B cell (primary cell): Measurements from ENCODE around the gene ACSBG1. TPM values are rescaled to one million over a fixed set of nuclear protein-coding genes. Genes with fewer than 3 reads are reported as not detected.

Source experiments
- ATAC-seq: fragments of 200-7000 bp; cut with Tn5 transposase; one replicate; pipeline ENCODE4 v1.10.0; 2021; ENCODE audit warnings: low read depth, mild to moderate bottlenecking, moderate number of reproducible peaks, moderate library complexity
- CTCF ChIA-PET: fragments of 350-600 bp; sonication (Branson Sonifier 250); formaldehyde crosslinking; loops from one replicate; lab custom pipeline; 2021; ENCODE audit warnings: antibody characterized with exemption, inconsistent platforms; lab: Charles Lee
- POLR2A ChIA-PET: fragments of 350-600 bp; sonication (Branson Sonifier 250); formaldehyde crosslinking; loops from one replicate; lab custom pipeline; 2021; ENCODE audit warnings: antibody characterized with exemption; lab: Charles Lee
- DNase-seq: peaks from one replicate; pipeline ENCODE4 v3.0.0; 2013
- H2AFZ ChIP-seq: 2 replicates; pipeline ENCODE4 v1.6.1; 2012; ENCODE audit warnings: mild to moderate bottlenecking, low read depth, low read length; ENCODE audit not compliant: insufficient read depth, poor library complexity, severe bottlenecking
- H3K27ac ChIP-seq, 2 donors: 1 replicate in 1 of 2; 2 replicates in 1 of 2; pipeline ENCODE4 v1.5.1; 2012 to 2013; ENCODE audit warnings: low read length in 2 of 2, mild to moderate bottlenecking in 2 of 2, moderate library complexity in 1 of 2
- H3K27me3 ChIP-seq, 4 experiments: fragments of 200-600 bp in 1 of 4; sonication (generic) in 1 of 4; replicated peaks in 1 of 4; 1 replicate in 2 of 4; 2 replicates in 2 of 4; pipeline versions ENCODE4 v1.6.1 to v1.7.0; 2013 to 2016; ENCODE audit warnings: low read length in 3 of 4, mild to moderate bottlenecking in 2 of 4, mixed read lengths in 1 of 4, moderate library complexity in 1 of 4; ENCODE audit not compliant: insufficient read depth in 4 of 4, control insufficient read depth in 3 of 4; ENCODE audit errors: control extremely low read depth in 1 of 4
- H3K36me3 ChIP-seq, 2 experiments: replicated peaks in 1 of 2; 1 replicate in 1 of 2; 2 replicates in 1 of 2; pipeline versions ENCODE4 v1.6.1 to v1.7.1; 2013; ENCODE audit warnings: low read length in 1 of 2; ENCODE audit not compliant: insufficient read depth in 2 of 2, control insufficient read depth in 1 of 2; ENCODE audit errors: control extremely low read depth in 1 of 2, extremely low read depth in 1 of 2
- H3K4me1 ChIP-seq, 2 donors: fragments of 200-600 bp in 1 of 2; sonication (generic) in 1 of 2; 1 replicate in 1 of 2; 2 replicates in 1 of 2; pipeline versions ENCODE4 v1.5.1 to v1.6.1; 2013 to 2017; ENCODE audit warnings: low read length in 2 of 2; ENCODE audit not compliant: control insufficient read depth in 2 of 2, insufficient read depth in 2 of 2
- H3K4me2 ChIP-seq: replicated peaks from 2 replicates; pipeline ENCODE3; 2012; ENCODE audit warnings: mild to moderate bottlenecking, low read depth, low read length; ENCODE audit not compliant: poor library complexity, severe bottlenecking
- H3K4me3 ChIP-seq, 5 experiments: fragments of 200-600 bp in 1 of 5; sonication (generic) in 1 of 5; 1 replicate in 3 of 5; 2 replicates in 2 of 5; pipeline versions ENCODE4 v1.5.1 to v1.7.0; 2011 to 2016; ENCODE audit warnings: low read length in 4 of 5, mild to moderate bottlenecking in 4 of 5, low read depth in 2 of 5, control low read depth in 1 of 5, moderate library complexity in 1 of 5; ENCODE audit not compliant: insufficient read depth in 1 of 5; ENCODE audit errors: control extremely low read depth in 1 of 5, extremely low read depth in 1 of 5
- H3K79me2 ChIP-seq: fragments of 200-600 bp; sonication (generic); one replicate; pipeline ENCODE4 v1.6.0; 2016; ENCODE audit warnings: low read length; ENCODE audit not compliant: control insufficient read depth, insufficient read depth
- H3K9ac ChIP-seq: fragments of 200-600 bp; sonication (generic); 2 replicates; pipeline ENCODE4 v1.6.1; 2017; ENCODE audit warnings: mild to moderate bottlenecking, low read length, moderate library complexity
- H3K9me3 ChIP-seq, 3 donors: one replicate each; pipeline versions ENCODE4 v1.6.1 to v1.7.1; 2013; ENCODE audit warnings: low read length in 2 of 3; ENCODE audit not compliant: control insufficient read depth in 2 of 3, insufficient read depth in 1 of 3; ENCODE audit errors: control extremely low read depth in 1 of 3
- H4K20me1 ChIP-seq: 2 replicates; pipeline ENCODE4 v1.6.0; 2012; ENCODE audit warnings: mild to moderate bottlenecking, low read length; ENCODE audit not compliant: insufficient read depth, control insufficient read depth, poor library complexity, severe bottlenecking
- H3K27ac Mint-ChIP-seq: one replicate; pipeline ENCODE4 v1.8.0; 2021; ENCODE audit warnings: mixed read lengths
- H3K27me3 Mint-ChIP-seq: one replicate; pipeline ENCODE4 v1.8.0; 2021; ENCODE audit warnings: mixed read lengths
- H3K4me1 Mint-ChIP-seq: one replicate; pipeline ENCODE4 v1.8.0; 2021; ENCODE audit warnings: mixed read lengths
- H3K4me3 Mint-ChIP-seq: one replicate; pipeline ENCODE4 v1.8.0; 2021; ENCODE audit warnings: mixed read lengths
- H3K9me3 Mint-ChIP-seq: one replicate; pipeline ENCODE4 v1.8.0; 2022; ENCODE audit warnings: mixed read lengths; ENCODE audit not compliant: insufficient read depth
- EZH2 ChIP-seq: IDR thresholded peaks from 2 replicates; pipeline ENCODE4 v1.6.1; 2012; ENCODE audit warnings: borderline replicate concordance, low read depth, mild to moderate bottlenecking, moderate library complexity, low read length; ENCODE audit not compliant: insufficient read depth, poor library complexity, severe bottlenecking
- WGBS: methylation state at CpG from one replicate; pipeline ENCODE4 v1.1.5; 2013; ENCODE audit warnings: missing lambda C conversion rate; ENCODE audit not compliant: insufficient coverage; 5-methylcytosine and 5-hydroxymethylcytosine counted together
- intact Hi-C: fragments of 100-400 bp; cut with micrococcal nuclease; formaldehyde crosslinking; loops from one replicate; pipeline ENCODE4 v1.10.0; 2022
- polyA plus RNA-seq: library from polyadenylated mRNA; depleted of rRNA; stranded (reverse); fragments of >200 nt; gene quantifications from 2 replicates; pipeline ENCODE4 v1.2.3, GENCODE V29; 2012
- total RNA-seq, 2 donors: library from RNA; stranded (reverse); fragments of 120-200 nt in 1 of 2; gene quantifications; 1 replicate in 1 of 2; 2 replicates in 1 of 2; pipeline versions ENCODE4 v1.2.3 to v1.2.4, GENCODE V29; 2013 to 2022
- TF ChIP-seq, protein P1 (sequence below): fragments of 200-600 bp; IDR thresholded peaks from one replicate; pipeline ENCODE4 v1.8.0; 2022; ENCODE audit warnings: antibody characterized with exemption, mild to moderate bottlenecking

ACSBG1 gene
- total and polyA plus RNA-seq, 2 donors (not counting 1 experiment from before 2014, with no cell fraction given), result 0.03 to 0.07 TPM

DNA sequence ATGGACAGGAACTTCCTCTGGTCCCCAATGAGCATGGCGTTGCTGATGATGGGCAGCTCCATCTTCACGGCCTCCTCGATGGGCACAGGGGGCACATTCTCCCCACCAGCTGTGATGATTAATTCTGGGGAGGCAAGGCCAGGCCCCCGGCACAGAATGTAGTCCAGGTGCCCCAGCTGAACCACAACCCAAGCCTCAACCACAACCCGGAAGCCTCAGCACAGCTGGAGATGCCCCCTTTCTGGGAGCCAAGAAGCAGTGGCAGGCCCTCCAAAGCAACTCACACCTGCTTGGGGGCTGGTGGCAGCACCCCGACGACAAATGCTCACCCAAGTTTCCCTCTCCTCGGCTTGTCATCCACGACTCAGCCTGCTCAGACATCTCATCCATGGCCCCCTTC, 60.0 kb downstream of the ACSBG1 start:
- H3K9me3 Mint-ChIP-seq, result no peaks in the 10 kb centered on the region
- H3K27ac ChIP-seq, result peak overlapping the region; percentile 61 to 70
- H3K4me1 Mint-ChIP-seq, result peaks cover 66% of the 10 kb centered on the region
- peaks cover 0 to 13% (median 0%) of the 10 kb centered on the region in 3 donors for H3K9me3 ChIP-seq
- no peaks in the 10 kb centered on the region for H3K79me2 ChIP-seq
- no peak overlapping the region for H3K4me3 ChIP-seq
- no peaks in the 10 kb centered on the region for H3K27me3 Mint-ChIP-seq
- no peaks in the 10 kb centered on the region for H4K20me1 ChIP-seq
- H3K36me3 ChIP-seq, result peaks cover 0 to 5% of the 10 kb centered on the region in 2 experiments
- H3K4me2 ChIP-seq, result peak overlapping the region; percentile 59
- no peak for TF ChIP-seq EZH2
- TF ChIP-seq, protein P1, sequence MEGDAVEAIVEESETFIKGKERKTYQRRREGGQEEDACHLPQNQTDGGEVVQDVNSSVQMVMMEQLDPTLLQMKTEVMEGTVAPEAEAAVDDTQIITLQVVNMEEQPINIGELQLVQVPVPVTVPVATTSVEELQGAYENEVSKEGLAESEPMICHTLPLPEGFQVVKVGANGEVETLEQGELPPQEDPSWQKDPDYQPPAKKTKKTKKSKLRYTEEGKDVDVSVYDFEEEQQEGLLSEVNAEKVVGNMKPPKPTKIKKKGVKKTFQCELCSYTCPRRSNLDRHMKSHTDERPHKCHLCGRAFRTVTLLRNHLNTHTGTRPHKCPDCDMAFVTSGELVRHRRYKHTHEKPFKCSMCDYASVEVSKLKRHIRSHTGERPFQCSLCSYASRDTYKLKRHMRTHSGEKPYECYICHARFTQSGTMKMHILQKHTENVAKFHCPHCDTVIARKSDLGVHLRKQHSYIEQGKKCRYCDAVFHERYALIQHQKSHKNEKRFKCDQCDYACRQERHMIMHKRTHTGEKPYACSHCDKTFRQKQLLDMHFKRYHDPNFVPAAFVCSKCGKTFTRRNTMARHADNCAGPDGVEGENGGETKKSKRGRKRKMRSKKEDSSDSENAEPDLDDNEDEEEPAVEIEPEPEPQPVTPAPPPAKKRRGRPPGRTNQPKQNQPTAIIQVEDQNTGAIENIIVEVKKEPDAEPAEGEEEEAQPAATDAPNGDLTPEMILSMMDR, result no peak
- H3K4me3 Mint-ChIP-seq, result peak overlapping the region; percentile 58
- H3K27me3 ChIP-seq, result no peaks in the 10 kb centered on the region
- DNase-seq (peak; percentile 49), ATAC-seq (peak; percentile 37)
- H3K4me1 ChIP-seq, result peaks cover 58 to 60% of the 10 kb centered on the region in 2 donors
- no peak overlapping the region for H3K9ac ChIP-seq
- ChIA-PET CTCF (interaction anchor here (0.8 to 7.7 kb wide), 9 partner anchors 9 to 66 kb away, joined by 3 to 83 read pairs (median 4); partner anchors contain the start of genes CIB2 and IDH3A), POLR2A (interaction anchor here (1.6 kb wide), 1 partner anchor 25 kb away, joined by 5 read pairs; the partner anchor contains the start of gene IDH3A)
- 4% methylated on average over 8 of the region's 9 CpGs for WGBS
- peak overlapping the region; percentile 35 for H2AFZ ChIP-seq
- intact Hi-C loops, result no loop called here
- peak overlapping the region; percentile 74 for H3K27ac Mint-ChIP-seq

DNA sequence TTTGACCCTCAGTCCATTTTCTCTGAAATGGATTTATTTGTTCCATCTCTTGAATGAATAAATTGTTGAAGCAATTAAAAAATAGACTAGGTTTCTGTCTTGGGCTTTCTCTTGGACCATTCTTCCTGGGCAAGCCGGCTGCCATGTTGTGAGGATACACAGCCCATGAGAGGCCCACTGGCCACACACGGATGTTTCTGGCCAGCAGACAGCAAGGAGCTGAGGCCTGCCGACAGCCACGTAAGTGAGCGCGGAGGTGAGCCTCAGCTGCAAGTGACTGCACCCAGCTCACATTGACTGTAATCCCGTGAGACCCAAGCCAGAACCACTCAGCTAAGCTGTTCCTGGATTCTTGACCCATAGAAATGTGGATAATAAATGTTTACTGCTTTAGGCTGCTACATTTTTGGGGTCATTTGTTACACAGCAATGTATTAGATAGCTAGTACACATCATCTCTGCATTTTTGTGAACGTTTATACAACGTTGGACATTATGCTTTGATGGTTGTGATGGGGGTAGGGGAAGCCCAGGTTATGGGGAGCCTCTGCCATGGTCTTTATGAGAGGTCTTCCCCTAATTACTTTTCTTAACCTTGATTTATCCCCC, 62.4 kb downstream of the ACSBG1 start:
- 85% methylated on average over 7 of the region's 9 CpGs for WGBS
- no peak for TF ChIP-seq EZH2
- TF ChIP-seq, protein P1, result no peak
- Histone ChIP-seq H3K4me3 (no peak overlapping the region), H3K27ac (peak overlapping the region; percentile 50 to 70), H3K79me2 (no peaks in the 10 kb centered on the region), H2AFZ (no peak overlapping the region), H3K9me3 (peaks cover 0 to 13% (median 0%) of the 10 kb centered on the region in 3 donors), H3K9ac (peak overlapping the region; percentile 12), H3K36me3 (peaks cover 0 to 5% of the 10 kb centered on the region in 2 experiments), H3K4me2 (peak overlapping the region; percentile 56), H3K27me3 (no peaks in the 10 kb centered on the region), H4K20me1 (no peaks in the 10 kb centered on the region), H3K4me1 (peaks cover 81 to 82% of the 10 kb centered on the region in 2 donors)
- ATAC-seq (no peak), DNase-seq (no peak)
- Mint-ChIP-seq H3K4me3 (peak overlapping the region; percentile 81), H3K27ac (peak overlapping the region; percentile 95), H3K4me1 (peaks cover 84% of the 10 kb centered on the region), H3K27me3 (no peaks in the 10 kb centered on the region), H3K9me3 (no peaks in the 10 kb centered on the region)
- intact Hi-C loops, result loop anchor here (1.0 to 2.0 kb wide), 3 partner anchors 23 to 178 kb away; partner anchors contain the start of genes CIB2 and IDH3A
- POLR2A ChIA-PET, result interaction anchor here (0.6 to 1.4 kb wide), 5 partner anchors 23 to 1892 kb away, joined by 3 to 4 read pairs (median 3); partner anchors contain the start of genes IDH3A and SKIC8
- CTCF ChIA-PET, result interaction anchor here (1.3 to 7.7 kb wide), 4 partner anchors 23 to 68 kb away, joined by 3 to 83 read pairs (median 22); partner anchors contain the start of gene CIB2
